ENCODE results near the gene HSD17B12. TPM values are rescaled to one million over a fixed set of nuclear protein-coding genes. Genes with fewer than 3 reads are reported as not detected.

The HSD17B12 gene
- total RNA-seq, 1 donor from 2014 or later = 58.3 TPM

- intact Hi-C loops (cut with micrococcal nuclease) = loop anchor here (5.0 kb wide), 1 partner anchor 63 kb away; no protein-coding TSS in a partner anchor
- POLR2A ChIA-PET = no interaction called here
Observed at GRCh38 chr11:43639920-43640319, 40.6 kb upstream of the HSD17B12 start.

GRCh38 chr11:43643898-43644620 is 36.5 kb upstream of the HSD17B12 start:
- H3K4me3 Mint-ChIP-seq = peak overlapping the region; percentile 96
- DNase-seq (peak; percentile 84), ATAC-seq (ENCODE audit: low read depth) (peak; percentile 100)
- peaks cover 14% of the 10 kb centered on the region for H3K4me1 Mint-ChIP-seq
- ChIA-PET POLR2A (interaction anchor here (2.3 kb wide), 1 partner anchor 36 kb away, joined by 10 read pairs; the partner anchor contains the start of gene HSD17B12), CTCF (no interaction called here)
- H3K27me3 Mint-ChIP-seq = peaks cover 10% of the 10 kb centered on the region
- H3K27ac Mint-ChIP-seq = peak overlapping the region; percentile 89
- no peaks in the 10 kb centered on the region for H3K9me3 Mint-ChIP-seq
- intact Hi-C loops (cut with micrococcal nuclease) = loop anchor here (1.0 to 5.0 kb wide), 5 partner anchors 36 to 333 kb away; partner anchors contain the start of genes ALKBH3, API5, HSD17B12 and TTC17
- TF ChIP-seq CTCF (IDR thresholded peaks at IDR 0.05) = no peak
- H3K36me3 Mint-ChIP-seq (ENCODE audit: low read depth) = peaks cover 7% of the 10 kb centered on the region

More at GRCh38 chr11:43639920-43640319, 40.6 kb upstream of the HSD17B12 start:
- no peak for DNase-seq
- TF ChIP-seq CTCF (IDR thresholded peaks at IDR 0.05) = no peak
- no peak for ATAC-seq (ENCODE audit: low read depth)
- H3K4me3 Mint-ChIP-seq = no peak overlapping the region
- no peak overlapping the region for H3K27ac Mint-ChIP-seq
- H3K9me3 Mint-ChIP-seq = no peaks in the 10 kb centered on the region
- peaks cover 30% of the 10 kb centered on the region for H3K27me3 Mint-ChIP-seq
- H3K36me3 Mint-ChIP-seq (ENCODE audit: low read depth) = peaks cover 7% of the 10 kb centered on the region
- H3K4me1 Mint-ChIP-seq = peaks cover 13% of the 10 kb centered on the region
- CTCF ChIA-PET = no interaction called here

GRCh38 chr11:43644621-43645299 is 35.8 kb upstream of the HSD17B12 start:
- Mint-ChIP-seq H3K4me1 (peaks cover 14% of the 10 kb centered on the region), H3K4me3 (peak overlapping the region; percentile 96), H3K27me3 (peaks cover 6% of the 10 kb centered on the region), H3K27ac (peak overlapping the region; percentile 89), H3K36me3 (ENCODE audit: low read depth) (peaks cover 11% of the 10 kb centered on the region), H3K9me3 (no peaks in the 10 kb centered on the region)
- ChIA-PET CTCF (no interaction called here), POLR2A (interaction anchor here (2.3 kb wide), 1 partner anchor 35 kb away, joined by 10 read pairs; the partner anchor contains the start of gene HSD17B12)
- intact Hi-C loops (cut with micrococcal nuclease) = loop anchor here (1.0 to 5.0 kb wide), 5 partner anchors 36 to 333 kb away; partner anchors contain the start of genes ALKBH3, API5, HSD17B12 and TTC17
- DNase-seq = no peak
- ATAC-seq (ENCODE audit: low read depth) = no peak
- no peak for TF ChIP-seq CTCF (IDR thresholded peaks at IDR 0.05)

- no peak for TF ChIP-seq CTCF (IDR thresholded peaks at IDR 0.05)
- Mint-ChIP-seq H3K27ac (no peak overlapping the region), H3K36me3 (ENCODE audit: low read depth) (peaks cover 17% of the 10 kb centered on the region), H3K27me3 (no peaks in the 10 kb centered on the region), H3K4me1 (peaks cover 14% of the 10 kb centered on the region), H3K4me3 (no peak overlapping the region), H3K9me3 (peaks cover 3% of the 10 kb centered on the region)
- ChIA-PET CTCF (no interaction called here), POLR2A (no interaction called here)
- intact Hi-C loops (cut with micrococcal nuclease) = no loop called here
- no peak for DNase-seq
- no peak for ATAC-seq (ENCODE audit: low read depth)
Observed at GRCh38 chr11:43646767-43647166, 33.8 kb upstream of the HSD17B12 start.

GRCh38 chr11:43648888-43649287 is 31.6 kb upstream of the HSD17B12 start:
- ChIA-PET CTCF (no interaction called here), POLR2A (no interaction called here)
- Mint-ChIP-seq H3K27me3 (no peaks in the 10 kb centered on the region), H3K36me3 (ENCODE audit: low read depth) (peaks cover 17% of the 10 kb centered on the region), H3K4me3 (no peak overlapping the region), H3K4me1 (peaks cover 9% of the 10 kb centered on the region), H3K9me3 (peaks cover 3% of the 10 kb centered on the region), H3K27ac (no peak overlapping the region)
- TF ChIP-seq CTCF (IDR thresholded peaks at IDR 0.05) = no peak
- intact Hi-C loops (cut with micrococcal nuclease) = no loop called here
- DNase-seq = no peak
- no peak for ATAC-seq (ENCODE audit: low read depth)
